NB4 (cell line): ENCODE measurements around the gene TMUB1.

Source experiments
- DNase-seq: peaks from one replicate; pipeline ENCODE4 v3.0.0; 2010; ENCODE audit warnings: low read depth
- H3K4me3 ChIP-seq: one replicate; pipeline ENCODE4 v1.5.1; 2011; ENCODE audit warnings: mild to moderate bottlenecking, low read depth, low read length, moderate library complexity
- MAX ChIP-seq: IDR thresholded peaks from 2 replicates; pipeline ENCODE4 v1.6.1; 2011; ENCODE audit warnings: low read depth, low read length
- MYC ChIP-seq: IDR thresholded peaks from 2 replicates; pipeline ENCODE4 v1.6.1; 2011; ENCODE audit warnings: low read depth, low read length
- POLR2A ChIP-seq: IDR thresholded peaks from 2 replicates; pipeline ENCODE4 v1.6.1; 2011; ENCODE audit warnings: mild to moderate bottlenecking; ENCODE audit not compliant: insufficient read length; ENCODE audit errors: extremely low read depth
- TF ChIP-seq, protein P1 (sequence below): IDR thresholded peaks from one replicate; pipeline ENCODE4 v1.5.1; 2012; ENCODE audit warnings: low read depth, low read length

Gene TMUB1

DNA sequence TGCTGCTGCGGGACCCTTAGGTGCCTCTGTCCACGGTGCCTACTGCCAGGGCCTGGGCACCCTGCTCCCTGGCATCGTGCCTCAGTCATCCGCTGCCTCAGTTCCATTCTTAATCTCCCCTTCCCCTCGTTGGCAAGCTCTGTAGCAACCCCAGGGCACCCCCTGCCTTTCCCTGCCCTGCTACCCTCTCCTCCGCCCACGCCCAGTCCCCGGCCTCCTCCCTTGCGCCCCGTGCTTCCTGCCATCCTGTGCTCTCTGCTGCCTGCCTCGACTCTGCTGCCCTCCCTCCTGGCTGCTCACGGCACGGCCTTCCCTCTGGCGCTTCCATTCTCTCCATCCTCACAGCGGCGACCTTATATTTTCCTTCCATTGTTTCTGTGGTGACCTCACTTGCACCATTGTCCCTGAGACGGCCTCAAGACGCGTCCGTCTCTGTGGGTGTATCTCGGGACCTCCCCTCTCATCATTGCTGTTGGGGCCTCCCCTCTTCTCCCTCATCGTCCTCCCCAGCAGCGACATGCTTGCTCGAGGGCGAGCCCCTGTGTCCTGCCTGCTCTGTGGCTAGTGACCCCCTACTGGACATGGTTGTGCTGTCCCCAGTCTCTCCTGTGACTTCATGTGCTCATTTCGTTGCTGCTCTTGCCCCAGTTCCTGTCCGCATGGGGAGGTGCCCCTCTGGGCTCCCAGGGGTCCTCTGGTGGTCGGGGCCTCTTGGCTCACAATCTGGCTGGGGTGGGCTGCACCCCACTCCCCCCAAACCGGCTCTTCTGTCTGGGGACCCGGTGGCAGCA is 38.3 kb upstream of the TMUB1 start:
- no peak overlapping the region for H3K4me3 ChIP-seq
- no peak for DNase-seq
- no peak for TF ChIP-seq POLR2A
- no peak for TF ChIP-seq MYC

GRCh38 chr7:151120896-151121295 is 37.6 kb upstream of the TMUB1 start:
- no peak overlapping the region for H3K4me3 ChIP-seq
- TF ChIP-seq POLR2A (no peak), MAX (no peak), MYC (no peak)
- TF ChIP-seq, protein P1, sequence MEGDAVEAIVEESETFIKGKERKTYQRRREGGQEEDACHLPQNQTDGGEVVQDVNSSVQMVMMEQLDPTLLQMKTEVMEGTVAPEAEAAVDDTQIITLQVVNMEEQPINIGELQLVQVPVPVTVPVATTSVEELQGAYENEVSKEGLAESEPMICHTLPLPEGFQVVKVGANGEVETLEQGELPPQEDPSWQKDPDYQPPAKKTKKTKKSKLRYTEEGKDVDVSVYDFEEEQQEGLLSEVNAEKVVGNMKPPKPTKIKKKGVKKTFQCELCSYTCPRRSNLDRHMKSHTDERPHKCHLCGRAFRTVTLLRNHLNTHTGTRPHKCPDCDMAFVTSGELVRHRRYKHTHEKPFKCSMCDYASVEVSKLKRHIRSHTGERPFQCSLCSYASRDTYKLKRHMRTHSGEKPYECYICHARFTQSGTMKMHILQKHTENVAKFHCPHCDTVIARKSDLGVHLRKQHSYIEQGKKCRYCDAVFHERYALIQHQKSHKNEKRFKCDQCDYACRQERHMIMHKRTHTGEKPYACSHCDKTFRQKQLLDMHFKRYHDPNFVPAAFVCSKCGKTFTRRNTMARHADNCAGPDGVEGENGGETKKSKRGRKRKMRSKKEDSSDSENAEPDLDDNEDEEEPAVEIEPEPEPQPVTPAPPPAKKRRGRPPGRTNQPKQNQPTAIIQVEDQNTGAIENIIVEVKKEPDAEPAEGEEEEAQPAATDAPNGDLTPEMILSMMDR, result no peak
- DNase-seq, result no peak

- TF ChIP-seq, protein P1, result no peak
- TF ChIP-seq POLR2A (no peak), MAX (no peak), MYC (no peak)
- DNase-seq, result no peak
- H3K4me3 ChIP-seq, result no peak overlapping the region
Observed at GRCh38 chr7:151119902-151120301, 36.6 kb upstream of the TMUB1 start.

GRCh38 chr7:151119055-151119415 is 35.7 kb upstream of the TMUB1 start:
- no peak overlapping the region for H3K4me3 ChIP-seq
- DNase-seq, result no peak
- TF ChIP-seq, protein P1, result no peak
- no peak for TF ChIP-seq MAX
- no peak for TF ChIP-seq MYC
- TF ChIP-seq POLR2A, result no peak

GRCh38 chr7:151118108-151119054 is 35.1 kb upstream of the TMUB1 start:
- H3K4me3 ChIP-seq, result no peak overlapping the region
- no peak for DNase-seq
- no peak for TF ChIP-seq POLR2A
- no peak for TF ChIP-seq MAX
- no peak for TF ChIP-seq MYC
- TF ChIP-seq, protein P1, result no peak

DNA sequence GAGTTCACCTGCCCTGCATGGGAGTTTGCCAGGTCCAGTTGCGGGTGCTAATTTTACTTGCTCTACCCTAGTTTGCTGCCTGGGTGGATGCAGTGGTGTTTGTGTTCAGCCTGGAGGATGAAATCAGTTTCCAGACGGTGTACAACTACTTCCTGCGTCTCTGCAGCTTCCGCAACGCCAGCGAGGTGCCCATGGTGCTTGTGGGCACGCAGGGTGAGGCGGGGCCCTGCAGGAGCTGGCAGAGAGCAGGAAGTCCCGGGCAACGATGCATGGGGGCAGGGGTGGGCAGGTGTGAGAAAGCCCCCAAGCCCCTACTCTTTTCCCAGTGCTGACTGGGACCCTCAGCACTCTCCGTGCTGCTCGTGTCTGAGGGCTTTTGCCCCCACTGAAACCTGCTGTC is 34.3 kb upstream of the TMUB1 start:
- H3K4me3 ChIP-seq, result no peak overlapping the region
- TF ChIP-seq, protein P1, result no peak
- no peak for TF ChIP-seq MYC
- no peak for TF ChIP-seq POLR2A
- TF ChIP-seq MAX, result no peak
- DNase-seq, result no peak
